CD4-positive, alpha-beta T cell treated with Interleukin-6 at 100 ng/mL for 8 hours (primary cell): ENCODE measurements around the gene NEK11.
A peak's percentile ranks its signal among the peaks of the same experiment; 100 is the strongest.

Source experiments
- DNase-seq: peaks from one replicate; pipeline ENCODE4 v3.0.0-alpha.2; 2020; ENCODE audit warnings: mixed read lengths, low spot score

Gene NEK11

GRCh38 chr3:131042271-131042985, 15.8 kb downstream of the NEK11 start:
- DNase-seq: peak; percentile 66

- DNase-seq: no peak
Observed at GRCh38 chr3:131047582-131047981, 20.9 kb downstream of the NEK11 start.

GRCh38 chr3:131048030-131048429, 21.4 kb downstream of the NEK11 start:
- DNase-seq: no peak

- no peak for DNase-seq
Observed at GRCh38 chr3:131050001-131050400, 23.3 kb downstream of the NEK11 start.

DNA sequence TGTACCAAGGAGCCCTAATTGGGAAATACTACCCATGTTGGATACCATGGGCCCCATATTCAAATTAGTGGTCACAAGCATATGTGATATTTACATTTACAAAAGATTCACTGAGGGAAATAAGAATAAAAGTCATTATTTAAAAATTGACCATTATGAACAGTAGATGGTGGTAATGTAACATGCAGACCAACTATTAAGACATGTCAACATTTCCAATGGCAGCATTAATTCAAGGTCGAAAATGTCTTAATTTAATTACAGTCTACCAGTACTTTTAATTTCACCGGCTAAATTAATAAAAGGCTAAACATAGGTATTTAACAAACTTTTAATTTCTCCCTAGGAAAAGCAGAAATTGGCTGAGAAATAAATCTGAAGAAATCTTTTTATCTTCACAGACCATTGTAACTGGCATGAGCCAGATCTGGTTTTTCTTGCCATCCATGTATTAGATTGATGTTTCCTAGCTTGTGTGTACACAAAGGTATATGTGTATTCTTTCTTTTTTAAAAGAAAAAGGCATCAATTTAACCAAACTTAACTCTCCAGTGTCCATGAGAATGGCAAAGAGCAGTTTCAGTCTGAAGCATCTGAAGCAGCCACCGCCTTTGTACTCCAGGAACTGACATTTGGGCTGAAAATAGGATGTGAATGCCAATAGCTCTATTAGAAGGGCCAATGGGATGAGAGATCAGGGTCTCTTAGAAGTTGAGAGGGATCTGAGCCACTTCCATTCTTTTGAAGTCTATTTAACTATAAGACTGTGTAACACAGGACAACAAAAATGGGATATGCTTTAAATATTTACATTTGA, 26.6 kb downstream of the NEK11 start:
- no peak for DNase-seq

DNA sequence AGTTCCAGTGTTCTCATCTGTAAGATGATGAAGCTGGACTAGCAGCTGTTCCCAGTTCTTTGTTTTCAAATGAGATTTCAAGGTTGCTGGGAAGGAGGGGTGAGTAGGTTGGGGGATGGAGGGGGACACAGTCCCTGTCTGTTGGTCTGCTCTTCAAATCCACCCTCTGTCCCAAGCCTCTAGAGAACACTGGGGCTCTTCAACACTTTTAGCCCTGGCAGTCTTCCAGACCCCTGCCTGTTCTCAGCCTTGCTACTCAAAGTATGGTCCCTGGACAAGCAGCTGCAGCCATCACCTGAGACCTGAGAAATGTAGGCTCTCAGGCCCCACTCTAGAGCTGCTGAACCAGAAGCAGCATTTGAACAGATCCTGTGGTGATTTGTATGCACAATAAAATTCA, 41.3 kb downstream of the NEK11 start:
- DNase-seq: no peak

GRCh38 chr3:131072099-131072559, 45.5 kb downstream of the NEK11 start:
- no peak for DNase-seq

DNA sequence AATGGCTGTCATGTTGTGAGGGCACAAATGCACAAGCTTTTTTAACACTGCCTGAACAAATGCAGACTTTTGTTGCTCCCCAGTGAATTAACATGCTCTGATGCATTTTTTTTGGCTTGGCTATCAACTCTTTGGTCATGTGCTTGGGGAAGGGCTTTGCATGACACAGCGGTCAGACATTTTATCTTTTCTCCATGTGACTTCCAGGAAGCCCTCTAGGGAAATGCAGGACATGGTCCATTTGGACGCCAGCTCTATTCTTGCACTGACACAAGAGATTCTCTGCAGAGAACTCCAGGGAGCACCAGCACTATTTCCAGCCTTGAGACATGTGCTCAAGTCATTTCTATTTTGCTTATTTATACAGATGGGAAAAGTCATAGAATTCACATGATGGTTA, 46.2 kb downstream of the NEK11 start:
- DNase-seq: no peak

DNA sequence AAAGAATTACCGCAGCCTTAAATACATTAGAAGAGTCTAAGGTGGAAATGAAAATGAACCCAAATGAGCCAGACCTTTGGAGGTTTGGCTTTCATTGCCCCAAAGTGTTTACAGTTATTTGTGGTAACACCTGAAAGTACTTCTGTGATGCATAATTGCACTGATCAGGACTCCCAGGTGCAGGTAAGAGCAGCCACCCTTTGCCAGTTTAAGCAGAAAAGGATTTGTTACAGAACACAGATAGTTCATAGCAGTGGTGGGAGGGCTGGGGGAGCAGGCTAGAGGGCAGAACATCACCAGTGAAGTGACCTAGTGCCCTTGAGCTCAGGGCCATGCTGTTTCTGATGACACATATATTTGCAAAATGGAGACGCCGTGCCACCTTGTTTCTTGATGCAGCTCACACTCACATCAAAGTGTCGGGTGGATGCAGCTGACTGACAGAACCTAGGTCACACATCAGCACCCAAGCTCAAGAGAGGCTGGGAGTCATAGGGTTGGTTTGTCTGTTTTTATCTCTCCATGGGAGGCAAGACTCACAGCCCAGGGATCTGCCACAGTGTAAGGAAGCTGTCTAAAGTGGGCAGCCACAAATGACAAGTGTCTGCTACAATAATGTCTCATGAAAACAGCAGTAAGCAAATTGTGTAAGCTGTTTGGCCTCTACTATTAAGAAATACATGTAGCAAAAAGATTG, 49.1 kb downstream of the NEK11 start:
- DNase-seq: no peak

DNA sequence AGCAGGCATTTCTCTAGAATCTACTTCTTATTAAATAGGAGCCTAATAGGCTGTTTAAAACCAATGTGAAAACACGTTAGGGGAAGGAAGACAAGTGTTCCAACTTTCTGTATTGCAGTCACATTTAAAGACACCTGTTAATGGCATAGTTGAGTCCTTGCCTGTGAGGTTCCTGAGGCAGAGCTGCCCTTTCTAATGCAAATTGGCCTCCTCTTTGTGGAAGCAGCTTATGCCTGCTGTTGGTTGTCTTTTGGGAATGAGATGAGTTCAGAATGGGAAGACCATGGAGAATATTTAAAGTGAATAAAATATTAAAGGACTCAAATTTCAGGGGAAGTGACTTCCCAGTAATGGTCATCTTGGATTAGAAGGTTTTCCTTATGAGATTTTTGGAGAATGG, 51.2 kb downstream of the NEK11 start:
- DNase-seq: no peak

- DNase-seq: no peak
Observed at GRCh38 chr3:131079086-131079485, 52.4 kb downstream of the NEK11 start.

DNA sequence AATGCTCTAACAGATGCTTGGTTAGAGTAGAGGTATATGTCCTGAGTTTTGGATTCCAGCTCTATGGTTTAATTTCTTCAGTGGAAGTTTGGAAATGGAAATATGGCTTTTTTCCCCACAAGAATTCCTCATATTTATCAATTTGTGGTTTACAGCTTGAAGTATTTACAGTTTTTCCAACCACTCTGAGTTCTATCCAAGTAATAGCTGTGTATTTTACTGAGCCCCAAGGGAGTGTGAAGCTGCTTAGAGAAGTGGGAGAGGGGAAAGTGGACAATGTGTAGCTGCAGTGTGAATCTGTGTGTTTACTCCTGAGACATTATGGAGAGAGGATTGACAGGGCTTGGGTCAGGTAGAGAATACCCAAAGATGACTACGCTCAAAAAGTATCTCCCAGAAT, 54.5 kb downstream of the NEK11 start:
- no peak for DNase-seq

DNA sequence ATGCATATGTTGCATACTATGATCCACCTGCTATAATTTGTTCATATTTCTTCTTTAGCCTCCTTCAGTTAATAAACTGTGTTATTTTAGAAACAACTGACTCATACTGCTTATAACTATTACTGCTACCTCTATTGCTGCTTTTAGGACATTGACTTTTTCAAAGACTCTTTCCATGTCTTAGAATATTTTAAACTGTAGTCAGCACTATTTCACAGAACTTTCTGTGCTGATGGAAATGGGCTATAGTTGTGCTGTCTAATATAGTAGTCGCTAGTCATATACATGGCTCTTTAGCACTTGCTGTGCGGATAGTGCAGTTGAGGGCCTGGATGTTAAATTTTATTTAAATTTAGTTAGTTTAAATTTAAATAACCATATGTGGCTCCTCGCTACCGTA, 55.6 kb downstream of the NEK11 start:
- DNase-seq: no peak

- no peak for DNase-seq
Observed at GRCh38 chr3:131082871-131083863, 56.5 kb downstream of the NEK11 start.

DNA sequence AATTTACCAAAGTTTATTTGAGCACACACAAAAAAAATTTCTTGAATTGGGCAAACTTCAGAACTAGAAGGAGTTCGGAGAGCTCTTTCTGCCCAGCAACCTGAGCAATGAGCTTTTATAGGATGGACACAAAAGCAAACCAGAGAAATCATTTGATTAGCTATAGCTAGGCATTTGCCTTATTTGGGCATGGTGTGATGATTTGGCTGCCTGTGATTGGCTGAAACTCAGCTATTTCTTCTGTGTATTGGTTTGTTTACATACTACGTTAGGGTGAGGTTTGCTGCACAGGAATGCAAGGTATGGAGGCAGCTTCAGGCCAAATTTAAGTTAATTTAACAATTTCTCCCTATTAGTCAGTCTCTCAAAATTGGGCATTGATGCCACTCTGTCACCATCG, 65.1 kb downstream of the NEK11 start:
- DNase-seq: no peak

DNA sequence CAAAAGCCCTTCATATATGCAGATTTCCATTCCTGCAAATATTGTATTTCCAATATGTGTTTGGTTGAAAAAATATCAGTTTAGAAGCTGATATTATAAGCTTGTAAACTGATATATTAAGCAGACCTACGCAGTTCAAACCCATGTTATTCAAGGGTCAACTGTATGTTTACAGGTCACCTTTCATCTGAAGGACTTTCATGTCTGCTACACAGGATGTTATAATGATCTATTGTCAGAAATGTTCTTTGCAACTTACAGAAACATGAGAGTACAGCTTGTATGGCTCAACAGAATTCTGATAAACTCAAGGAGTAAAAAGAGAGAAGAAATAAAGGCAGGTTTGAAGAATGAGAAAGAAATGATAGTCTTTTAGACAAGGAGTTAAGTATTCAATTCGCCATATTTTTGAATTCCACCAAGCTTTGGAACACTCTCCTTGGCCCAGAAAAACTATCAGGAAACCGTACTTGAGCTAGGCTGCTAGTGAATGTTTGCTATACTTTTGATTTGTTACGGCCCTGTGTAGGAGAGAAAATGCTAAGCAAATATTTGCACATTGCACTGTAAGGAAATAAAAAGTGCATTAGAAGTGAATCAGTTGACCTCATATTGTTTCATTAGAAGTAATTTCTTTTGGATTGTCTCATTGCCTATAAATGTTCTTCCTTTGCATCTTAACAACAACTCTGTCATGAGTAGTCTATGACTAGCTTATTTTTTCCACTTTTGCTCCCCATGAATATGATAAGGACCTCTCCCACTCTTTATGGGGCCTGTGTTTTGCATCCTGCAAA, 81.2 kb downstream of the NEK11 start:
- no peak for DNase-seq

DNA sequence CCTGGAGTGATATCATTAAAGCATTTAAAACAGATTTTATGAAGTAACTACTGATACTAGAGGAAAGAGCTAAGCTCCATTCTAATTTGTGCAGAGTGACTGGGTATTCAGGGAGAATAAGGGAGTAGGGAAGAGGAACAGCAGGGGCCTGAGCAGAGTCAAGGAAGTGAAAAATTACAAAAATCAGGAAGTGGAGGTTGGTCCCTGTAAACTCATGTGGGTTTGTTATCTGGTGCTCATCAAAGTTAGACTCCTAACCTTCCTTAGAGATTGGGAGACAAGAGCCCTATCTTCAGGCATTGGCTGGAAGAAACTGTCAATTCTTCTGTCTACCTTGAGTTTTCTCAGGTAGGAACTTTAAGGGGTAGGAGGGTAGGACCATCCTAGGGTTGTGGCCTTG, 82.5 kb downstream of the NEK11 start:
- no peak for DNase-seq

DNA sequence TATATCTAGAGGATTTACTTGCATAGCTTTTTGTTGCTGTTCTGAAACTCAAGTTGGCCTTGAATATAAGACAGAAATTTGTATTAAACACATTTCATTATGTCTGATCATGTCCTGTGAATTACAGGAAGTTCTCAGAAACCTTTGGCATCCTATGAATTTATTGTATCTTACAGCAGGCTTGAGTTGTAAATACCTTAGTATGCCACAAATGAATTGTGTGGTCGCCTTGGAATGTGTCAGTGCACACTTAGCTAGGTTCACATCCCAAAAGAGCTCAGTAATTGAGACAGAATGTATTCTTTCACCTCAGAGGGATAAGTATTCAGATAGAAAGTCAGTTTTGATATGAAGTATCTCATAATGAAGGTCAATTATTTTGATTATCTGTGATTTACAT, 83.4 kb downstream of the NEK11 start:
- DNase-seq: no peak

- DNase-seq: no peak
Observed at GRCh38 chr3:131114256-131114655, 87.6 kb downstream of the NEK11 start.

GRCh38 chr3:131125684-131126083, 99.0 kb downstream of the NEK11 start:
- DNase-seq: no peak

DNA sequence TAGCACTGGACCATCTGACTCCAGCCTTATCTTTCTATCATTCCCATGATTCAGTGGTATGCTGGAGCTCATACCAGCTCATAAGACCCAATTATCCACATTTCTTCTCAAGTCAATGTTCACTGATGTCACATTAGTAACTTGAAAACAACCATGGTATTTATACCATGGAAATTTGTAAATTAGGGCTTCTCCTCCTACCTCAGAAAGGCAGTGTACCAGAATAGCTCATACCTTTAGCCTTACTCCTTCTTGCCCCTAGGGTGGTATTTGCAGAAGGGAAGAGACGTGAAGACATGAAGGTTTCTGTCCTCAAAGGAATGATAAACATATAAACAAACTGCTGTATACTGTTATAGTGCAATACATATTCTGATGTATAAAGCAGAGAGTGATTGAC, 114.2 kb downstream of the NEK11 start:
- no peak for DNase-seq
